Stimulated activated CD4-positive, alpha-beta T cell treated with anti-CD3 and anti-CD28 coated beads, TNF-alpha, amount 100 ng/mL, for 4 hours (primary cell): ENCODE measurements around the gene FOXO3.

Experiments
- DNase-seq, 3 experiments: peaks; one replicate each; pipeline ENCODE4 v3.0.0-alpha.2; 2020; ENCODE audit warnings: low read depth in 3 of 3

Gene FOXO3

GRCh38 chr6:108711071-108711470, 150.4 kb downstream of the FOXO3 start:
- DNase-seq: no peak

- no peak for DNase-seq
Measured at GRCh38 chr6:108711826-108712225, 151.1 kb downstream of the FOXO3 start.

DNA sequence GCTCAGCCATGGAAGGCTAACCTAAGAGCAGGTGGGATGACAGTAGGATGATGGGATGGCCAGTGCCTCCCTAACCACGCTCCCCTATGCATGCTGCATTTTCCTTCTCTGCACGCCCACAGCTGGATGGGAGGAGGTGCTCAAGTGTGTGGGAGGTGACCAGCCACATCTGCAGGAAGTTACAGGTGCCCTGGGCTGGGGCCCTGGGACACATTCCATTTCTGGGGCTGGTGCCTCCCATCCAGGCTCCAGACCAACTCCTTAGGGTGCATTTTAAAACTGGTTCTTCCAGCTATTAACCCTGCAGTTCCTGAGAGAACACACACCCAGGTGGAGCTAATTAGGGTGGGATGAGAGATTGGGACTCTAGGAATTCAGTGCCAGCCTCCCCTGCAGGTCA, 152.2 kb downstream of the FOXO3 start:
- DNase-seq: no peak

DNA sequence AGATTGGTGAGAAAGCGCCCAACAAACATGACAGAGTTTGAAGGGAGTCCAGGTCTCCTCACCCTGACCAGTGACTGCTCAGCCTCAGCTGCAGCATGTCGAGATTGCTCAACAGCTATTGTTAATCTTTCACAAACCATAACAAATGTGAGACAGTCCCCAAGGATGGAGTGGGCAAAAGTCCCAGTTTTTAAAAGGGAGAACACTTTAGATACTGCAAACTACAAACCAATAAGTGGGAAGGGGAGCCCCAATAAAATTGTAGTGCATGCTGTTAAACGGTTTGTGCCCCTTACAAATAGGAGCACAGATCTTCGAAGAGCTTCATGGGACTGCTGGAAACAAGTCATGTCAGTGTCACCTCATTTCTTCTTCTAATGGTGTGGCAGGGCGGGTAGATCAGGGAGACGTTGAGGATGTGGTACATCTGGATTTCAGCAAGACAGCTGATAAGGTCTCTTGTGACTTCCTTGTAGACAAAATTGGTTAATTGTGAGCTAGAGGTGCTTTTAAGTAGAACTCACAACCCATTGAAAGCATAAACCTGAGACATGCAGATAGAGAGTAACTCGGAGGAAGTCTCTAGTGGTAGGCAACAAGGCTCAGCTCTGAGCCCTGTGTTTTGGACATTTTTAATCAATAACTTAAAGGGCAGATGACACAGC, 153.5 kb downstream of the FOXO3 start:
- no peak for DNase-seq

DNA sequence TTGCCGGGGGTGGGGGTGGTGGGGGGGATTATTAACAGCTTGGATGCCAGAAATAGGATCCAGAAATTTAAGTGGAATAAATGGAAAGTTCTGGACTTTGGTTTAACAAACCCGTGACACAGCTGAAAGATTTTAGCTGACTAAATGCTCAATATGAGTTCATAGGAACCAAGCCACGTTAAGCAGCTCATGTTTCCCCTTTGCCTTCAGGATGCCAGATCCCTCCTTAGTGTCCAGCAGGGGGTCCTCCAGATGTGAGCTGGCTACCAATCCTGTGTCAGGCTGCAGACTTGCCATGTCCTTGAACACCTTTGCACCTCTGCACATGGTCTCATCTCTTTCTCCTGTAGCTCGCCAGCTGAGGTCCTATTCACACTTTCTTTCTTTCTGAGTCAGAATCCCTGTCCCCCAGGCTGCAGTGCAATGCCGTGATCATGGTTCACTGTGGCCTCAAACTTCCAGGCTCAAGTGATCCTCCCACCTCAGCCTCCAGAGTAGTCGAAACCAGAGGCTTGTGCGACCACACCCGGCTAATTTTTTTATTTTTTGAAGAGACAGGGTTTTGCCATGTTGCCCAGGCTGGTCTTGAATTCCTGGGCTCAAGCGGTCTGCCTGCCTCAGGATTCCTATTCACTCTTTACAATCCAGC, 154.2 kb downstream of the FOXO3 start:
- no peak for DNase-seq

- DNase-seq: no peak
Measured at GRCh38 chr6:108715832-108716231, 155.1 kb downstream of the FOXO3 start.

DNA sequence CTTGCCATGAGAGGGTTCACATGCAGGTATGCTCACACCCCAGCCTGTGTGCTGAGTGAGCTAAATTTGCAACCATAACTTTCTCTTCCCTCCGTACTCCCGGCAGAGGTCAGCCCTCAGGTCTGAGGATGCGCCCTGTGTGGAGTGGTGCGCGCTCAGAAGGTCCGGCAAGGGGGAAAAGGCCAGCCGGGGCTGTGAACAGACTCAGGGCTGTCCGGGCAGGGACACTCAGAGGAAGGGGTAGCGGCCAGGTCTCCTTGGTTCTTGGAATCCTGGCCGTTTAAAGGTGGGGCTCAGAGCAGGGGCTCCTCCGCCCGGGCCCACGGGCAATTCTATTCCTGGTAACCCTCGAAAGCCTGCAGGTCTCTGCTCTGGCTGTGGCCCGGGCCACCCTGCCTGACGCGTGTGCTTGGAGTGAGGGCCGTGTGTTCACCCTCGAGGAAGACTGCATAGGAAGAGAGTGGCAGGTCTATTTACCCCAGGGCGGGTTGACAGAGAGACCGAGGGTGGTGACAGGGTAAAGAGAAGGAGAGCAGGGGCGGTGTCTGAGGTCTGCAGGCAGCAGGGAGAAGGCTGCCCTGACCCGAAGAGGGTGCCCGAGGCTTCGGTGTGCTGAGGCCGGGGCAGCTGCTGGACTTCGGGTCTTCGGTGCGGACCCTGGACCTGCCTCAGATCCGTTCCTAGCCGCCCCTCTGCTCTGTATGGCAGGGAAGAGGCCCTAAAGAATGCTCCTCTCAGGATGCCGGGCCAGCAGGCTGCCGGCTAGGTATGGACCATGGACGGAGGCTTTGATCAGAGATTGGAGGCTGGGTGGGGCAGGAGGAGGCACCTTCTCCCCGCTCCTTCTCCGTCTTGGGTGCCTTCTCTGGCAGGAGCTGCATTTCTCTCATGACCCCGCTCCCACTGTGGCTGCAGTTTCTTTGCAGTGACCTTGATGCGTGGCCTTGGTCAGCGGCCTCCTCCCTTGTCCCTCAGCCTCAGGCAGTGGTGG, 156.4 kb downstream of the FOXO3 start:
- DNase-seq: no peak

GRCh38 chr6:108719477-108719876, 158.8 kb downstream of the FOXO3 start:
- DNase-seq: no peak

DNA sequence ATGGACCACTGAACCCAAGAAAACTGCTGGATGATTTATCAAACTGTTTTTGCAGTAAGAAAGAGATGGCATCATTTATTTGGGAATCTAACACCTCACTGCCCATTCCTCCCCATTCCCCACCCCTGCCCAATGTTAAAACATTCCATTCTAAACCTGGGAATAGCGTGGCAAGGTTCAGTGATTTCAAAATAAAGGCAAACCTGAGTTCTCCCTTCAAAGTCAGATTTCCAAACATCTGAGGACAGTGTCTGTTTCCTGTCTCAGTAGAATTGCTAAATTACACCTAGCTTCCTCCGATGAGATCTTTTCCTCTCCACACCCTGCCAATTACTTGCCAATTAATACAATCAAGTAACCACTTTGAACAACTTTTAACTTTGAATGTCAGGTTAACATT, 160.1 kb downstream of the FOXO3 start:
- DNase-seq: no peak

DNA sequence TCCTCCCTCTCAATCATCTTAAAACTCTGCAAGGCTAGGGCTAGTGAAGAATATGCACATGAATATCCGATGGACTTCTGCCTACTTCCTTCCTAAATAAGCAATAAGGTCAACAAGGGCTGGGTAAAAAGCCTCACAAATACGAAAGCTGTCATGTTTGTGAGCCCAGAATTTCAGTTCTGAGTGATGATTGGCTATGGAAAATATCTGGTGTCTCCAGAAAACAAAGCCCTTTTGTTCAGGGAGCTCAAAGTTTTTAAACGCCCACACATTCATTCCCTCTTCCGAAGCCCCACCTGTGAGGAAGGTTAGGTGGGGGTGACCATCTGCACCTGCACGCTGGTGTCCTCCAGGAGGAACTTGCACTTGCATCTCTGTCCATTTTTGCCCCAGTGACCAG, 160.6 kb downstream of the FOXO3 start:
- no peak for DNase-seq

DNA sequence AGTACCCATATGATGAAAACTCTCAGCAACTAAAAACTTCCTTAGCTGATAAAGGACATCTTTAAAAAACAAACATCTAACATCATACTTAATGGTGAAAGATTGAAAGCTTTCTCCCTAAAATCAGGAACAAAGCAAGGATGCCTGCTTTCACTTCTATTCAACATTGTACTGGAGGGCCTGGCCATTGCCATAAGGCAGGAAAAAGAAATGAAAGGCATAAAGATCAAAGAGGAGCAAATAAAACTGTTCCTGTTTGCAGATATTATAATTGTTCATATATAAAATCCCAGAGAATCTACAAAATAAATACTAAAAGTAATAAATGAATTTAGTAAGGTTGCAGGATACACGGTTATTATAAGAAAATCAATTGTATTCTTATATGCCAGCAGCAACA, 162.9 kb downstream of the FOXO3 start:
- no peak for DNase-seq

- DNase-seq: no peak
Measured at GRCh38 chr6:108726726-108727339, 166.1 kb downstream of the FOXO3 start.

- no peak for DNase-seq
Measured at GRCh38 chr6:108727966-108728730, 167.4 kb downstream of the FOXO3 start.

DNA sequence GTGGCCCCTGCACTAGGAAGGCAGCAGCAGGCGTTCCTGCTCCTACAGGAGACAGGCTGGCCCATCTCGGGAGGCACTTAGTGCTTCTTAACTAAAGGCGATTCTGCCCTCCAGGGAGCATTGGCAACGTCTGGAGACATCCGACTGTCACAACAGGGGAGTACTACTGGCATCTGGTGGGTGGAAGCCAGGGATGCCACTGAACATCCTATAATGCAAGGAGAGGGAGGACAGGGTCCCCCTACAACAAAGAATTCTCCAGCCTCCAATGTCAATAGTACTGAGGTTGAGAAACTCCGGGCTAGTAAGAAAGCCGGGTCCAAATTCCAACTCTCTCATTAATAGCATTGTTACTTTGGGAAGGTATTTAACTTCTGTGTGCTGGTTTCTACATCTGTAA, 168.1 kb downstream of the FOXO3 start:
- no peak for DNase-seq

- no peak for DNase-seq
Measured at GRCh38 chr6:108730635-108731515, 170.2 kb downstream of the FOXO3 start.

GRCh38 chr6:108732091-108732870, 171.6 kb downstream of the FOXO3 start:
- DNase-seq: no peak

GRCh38 chr6:108733051-108733450, 172.3 kb downstream of the FOXO3 start:
- DNase-seq: no peak

DNA sequence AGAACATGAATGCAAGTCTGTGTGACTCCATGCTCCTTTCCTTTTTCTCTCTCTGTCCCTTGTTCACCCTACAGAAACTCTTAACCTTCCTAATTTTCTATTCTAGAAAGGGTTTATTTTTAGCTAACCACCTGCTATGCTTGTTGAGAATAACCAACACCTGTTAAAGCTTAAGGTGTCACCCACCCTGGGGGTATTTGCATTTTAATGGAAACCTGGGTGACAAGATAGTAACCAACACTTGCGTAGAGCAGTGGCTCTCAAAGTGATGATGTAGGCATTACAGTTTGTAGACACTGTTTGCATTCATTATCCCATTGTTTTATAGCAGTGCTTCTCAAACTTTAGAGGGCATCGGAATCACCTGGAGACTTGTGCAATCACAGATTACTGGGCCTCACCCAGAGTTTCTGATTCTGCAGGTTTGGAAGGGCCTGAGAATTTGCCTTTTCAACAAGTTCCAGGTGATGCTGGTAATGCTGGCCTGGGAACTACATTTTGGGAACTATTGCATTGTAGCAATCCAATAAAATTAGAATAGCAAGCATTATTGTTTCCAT, 173.1 kb downstream of the FOXO3 start:
- no peak for DNase-seq
